ENCODE data around the gene AXIN2. TPM values are rescaled to one million over a fixed set of nuclear protein-coding genes. Genes with fewer than 3 reads are reported as not detected.

The AXIN2 gene
- 10 to 100 TPM in 8 of 10 donors, 1 to 10 TPM in 2; 5.7 to 19.2 (median 13.7) TPM for total RNA-seq
- 1 to 10 TPM; 7.4 to 9.4 TPM for polyA plus RNA-seq
- long read RNA-seq, donor 1, full-length matches to known transcripts: 2 of 4 reads
- long read RNA-seq, donor 1, partial matches to known transcripts: 2 of 4 reads
- long read RNA-seq, donor 1, other reads (novel, unspliced or antisense): 0 of 4 reads
- long read RNA-seq, donor 2, partial matches to known transcripts: 2 of 8 reads
- long read RNA-seq, donor 2, other reads (novel, unspliced or antisense): 6 of 8 reads
- long read RNA-seq, donor 3, full-length matches to known transcripts: 1 of 9 reads
- long read RNA-seq, donor 3, partial matches to known transcripts: 5 of 9 reads
- long read RNA-seq, donor 3, other reads (novel, unspliced or antisense): 3 of 9 reads

GRCh38 chr17:65561452-65562205, at the start of gene AXIN2:
Gene AXIN2, minus strand, starts transcription at chr17:65561648. Its CDS starts 3,028 bp downstream, at chr17:65558620.
- DNase-seq (peak; percentile 91 to 92), ATAC-seq (peak; percentile 83 to 93 (median 88))
- Histone ChIP-seq H3K4me3 (peak within 1 kb of the TSS; percentile 82 to 97 (median 90)), H3K27ac (peak within 1 kb of the TSS; percentile 88 to 95 (median 91)), H3K36me3 (peaks cover 0 to 7% (median 0%) of the 10 kb centered on the region in 9 donors), H3K9me3 (no peaks in the 10 kb centered on the region), H3K27me3 (peaks cover 0 to 47% (median 0%) of the 10 kb centered on the region in 7 donors), H3K4me1 (peaks cover 4 to 34% (median 21%) of the 10 kb centered on the region in 9 donors)
- intact Hi-C loops (cut with DNase I): loop anchor here in 3 of 10 donors (5.0 to 10.0 kb wide), 5 partner anchors 173 to 363 kb away; no protein-coding TSS in a partner anchor
- 1% methylated on average over 44 to 65 of the region's 65 CpGs for WGBS, 2 donors
- TF ChIP-seq, protein P1, sequence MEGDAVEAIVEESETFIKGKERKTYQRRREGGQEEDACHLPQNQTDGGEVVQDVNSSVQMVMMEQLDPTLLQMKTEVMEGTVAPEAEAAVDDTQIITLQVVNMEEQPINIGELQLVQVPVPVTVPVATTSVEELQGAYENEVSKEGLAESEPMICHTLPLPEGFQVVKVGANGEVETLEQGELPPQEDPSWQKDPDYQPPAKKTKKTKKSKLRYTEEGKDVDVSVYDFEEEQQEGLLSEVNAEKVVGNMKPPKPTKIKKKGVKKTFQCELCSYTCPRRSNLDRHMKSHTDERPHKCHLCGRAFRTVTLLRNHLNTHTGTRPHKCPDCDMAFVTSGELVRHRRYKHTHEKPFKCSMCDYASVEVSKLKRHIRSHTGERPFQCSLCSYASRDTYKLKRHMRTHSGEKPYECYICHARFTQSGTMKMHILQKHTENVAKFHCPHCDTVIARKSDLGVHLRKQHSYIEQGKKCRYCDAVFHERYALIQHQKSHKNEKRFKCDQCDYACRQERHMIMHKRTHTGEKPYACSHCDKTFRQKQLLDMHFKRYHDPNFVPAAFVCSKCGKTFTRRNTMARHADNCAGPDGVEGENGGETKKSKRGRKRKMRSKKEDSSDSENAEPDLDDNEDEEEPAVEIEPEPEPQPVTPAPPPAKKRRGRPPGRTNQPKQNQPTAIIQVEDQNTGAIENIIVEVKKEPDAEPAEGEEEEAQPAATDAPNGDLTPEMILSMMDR (IDR thresholded peaks at IDR 0.05): peak in 5 of 9 donors; percentile 9 to 31 (median 16)

- no peaks in the 10 kb centered on the region for H3K9me3 ChIP-seq
- no peak overlapping the region for H3K4me3 ChIP-seq
- TF ChIP-seq, protein P1 (IDR thresholded peaks at IDR 0.05): no peak
- H3K27me3 ChIP-seq: no peaks in the 10 kb centered on the region
- H3K4me1 ChIP-seq: peaks cover 0 to 4% (median 0%) of the 10 kb centered on the region in 9 donors
- intact Hi-C loops (cut with DNase I): no loop called here
- no peak for DNase-seq
- 90 to 95% methylated on average over 2 of the region's 2 CpGs for WGBS, 2 donors
- no peaks in the 10 kb centered on the region for H3K36me3 ChIP-seq
- no peak overlapping the region for H3K27ac ChIP-seq
- ATAC-seq: no peak
Observed at GRCh38 chr17:65609749-65610148, 48.3 kb upstream of the AXIN2 start.

GRCh38 chr17:65609286-65609685, 47.8 kb upstream of the AXIN2 start:
- intact Hi-C loops (cut with DNase I): no loop called here
- Histone ChIP-seq H3K27ac (no peak overlapping the region), H3K36me3 (no peaks in the 10 kb centered on the region), H3K4me3 (no peak overlapping the region), H3K27me3 (no peaks in the 10 kb centered on the region), H3K4me1 (peaks cover 0 to 4% (median 0%) of the 10 kb centered on the region in 9 donors), H3K9me3 (no peaks in the 10 kb centered on the region)
- ATAC-seq: no peak
- DNase-seq: no peak
- WGBS, 2 donors: 71 to 75% methylated on average over 2 of the region's 2 CpGs
- TF ChIP-seq, protein P1 (IDR thresholded peaks at IDR 0.05): no peak

GRCh38 chr17:65604070-65604469, 42.6 kb upstream of the AXIN2 start:
- no peaks in the 10 kb centered on the region for H3K36me3 ChIP-seq

More at GRCh38 chr17:65604070-65604469, 42.6 kb upstream of the AXIN2 start:
- intact Hi-C loops (cut with DNase I): no loop called here
- WGBS, 2 donors: 49 to 55% methylated on average over 4 of the region's 4 CpGs
- H3K4me1 ChIP-seq: peaks cover 0 to 6% (median 0%) of the 10 kb centered on the region in 9 donors
- H3K27me3 ChIP-seq: no peaks in the 10 kb centered on the region
- H3K4me3 ChIP-seq: no peak overlapping the region
- H3K9me3 ChIP-seq: no peaks in the 10 kb centered on the region
- H3K27ac ChIP-seq: no peak overlapping the region
- DNase-seq (no peak), ATAC-seq (peak in 1 of 8 donors; percentile 55)
- TF ChIP-seq, protein P1 (IDR thresholded peaks at IDR 0.05): no peak
